HEK293T (cell line): ENCODE data around the gene EDC3.

Experiments used
- CTCF ChIA-PET: fragments of 350-600 bp; formaldehyde crosslinking; extraction: SDS; loops from one replicate; lab custom pipeline; 2021; ENCODE audit warnings: antibody characterized with exemption, inconsistent platforms; lab: Yijun Ruan, JAX
- POLR2A ChIA-PET: fragments of 350-600 bp; formaldehyde crosslinking; extraction: SDS; loops from one replicate; lab custom pipeline; 2020; ENCODE audit warnings: antibody characterized with exemption, inconsistent platforms; lab: Yijun Ruan, JAX
- DNase-seq: peaks from one replicate; pipeline ENCODE4 v3.0.0; 2012; ENCODE audit warnings: mixed read lengths; ENCODE audit errors: extremely low spot score
- ARNT ChIP-seq: fragments of 450-650 bp; IDR thresholded peaks from 2 replicates; pipeline ENCODE4 v1.6.1; 2017; ENCODE audit warnings: mild to moderate bottlenecking
- BHLHE40 ChIP-seq: fragments of 450-650 bp; IDR thresholded peaks from 2 replicates; pipeline ENCODE4 v1.6.1; 2016; ENCODE audit warnings: mild to moderate bottlenecking, moderate library complexity, borderline replicate concordance
- CTBP1 ChIP-seq: fragments of 450-650 bp; IDR thresholded peaks from 2 replicates; pipeline ENCODE4 v1.6.1; 2016; ENCODE audit warnings: borderline replicate concordance
- ELF4 ChIP-seq: fragments of 450-650 bp; IDR thresholded peaks from 2 replicates; pipeline ENCODE4 v1.6.1; 2017; ENCODE audit warnings: antibody characterized with exemption
- FOXA1 ChIP-seq: fragments of 450-650 bp; IDR thresholded peaks from 2 replicates; pipeline ENCODE4 v1.6.1; 2016; ENCODE audit warnings: mild to moderate bottlenecking
- FOXK2 ChIP-seq: fragments of 450-650 bp; IDR thresholded peaks from 2 replicates; pipeline ENCODE4 v1.6.1; 2016; ENCODE audit warnings: mild to moderate bottlenecking
- FOXM1 ChIP-seq: fragments of 450-650 bp; IDR thresholded peaks from 2 replicates; pipeline ENCODE4 v1.6.1; 2017; ENCODE audit warnings: mild to moderate bottlenecking, borderline replicate concordance
- HDGF ChIP-seq: fragments of 450-650 bp; IDR thresholded peaks from 2 replicates; pipeline ENCODE4 v1.6.1; 2017; ENCODE audit warnings: antibody characterized with exemption, borderline replicate concordance
- L3MBTL2 ChIP-seq: fragments of 450-650 bp; conservative IDR thresholded peaks from 2 replicates; pipeline ENCODE4 v1.6.1; 2016; ENCODE audit warnings: mild to moderate bottlenecking
- LEF1 ChIP-seq: fragments of 450-650 bp; IDR thresholded peaks from 2 replicates; pipeline ENCODE4 v1.6.1; 2017; ENCODE audit warnings: mild to moderate bottlenecking, borderline replicate concordance
- NFRKB ChIP-seq: fragments of 450-650 bp; IDR thresholded peaks from 2 replicates; pipeline ENCODE4 v1.6.1; 2016; ENCODE audit warnings: mild to moderate bottlenecking, moderate library complexity
- SP1 ChIP-seq: fragments of 450-650 bp; IDR thresholded peaks from 2 replicates; pipeline ENCODE4 v1.6.1; 2017
- SUZ12 ChIP-seq: fragments of 450-650 bp; IDR thresholded peaks from 2 replicates; pipeline ENCODE4 v1.6.1; 2016; ENCODE audit warnings: mild to moderate bottlenecking
- TARDBP ChIP-seq: fragments of 450-650 bp; IDR thresholded peaks from 2 replicates; pipeline ENCODE4 v1.6.1; 2016
- ZNF384 ChIP-seq: fragments of 450-650 bp; IDR thresholded peaks from 2 replicates; pipeline ENCODE4 v1.6.1; 2016
- TF ChIP-seq, protein P1 (sequence below): fragments of 450-650 bp; IDR thresholded peaks from 2 replicates; pipeline ENCODE4 v1.6.1; 2016

Gene EDC3

DNA sequence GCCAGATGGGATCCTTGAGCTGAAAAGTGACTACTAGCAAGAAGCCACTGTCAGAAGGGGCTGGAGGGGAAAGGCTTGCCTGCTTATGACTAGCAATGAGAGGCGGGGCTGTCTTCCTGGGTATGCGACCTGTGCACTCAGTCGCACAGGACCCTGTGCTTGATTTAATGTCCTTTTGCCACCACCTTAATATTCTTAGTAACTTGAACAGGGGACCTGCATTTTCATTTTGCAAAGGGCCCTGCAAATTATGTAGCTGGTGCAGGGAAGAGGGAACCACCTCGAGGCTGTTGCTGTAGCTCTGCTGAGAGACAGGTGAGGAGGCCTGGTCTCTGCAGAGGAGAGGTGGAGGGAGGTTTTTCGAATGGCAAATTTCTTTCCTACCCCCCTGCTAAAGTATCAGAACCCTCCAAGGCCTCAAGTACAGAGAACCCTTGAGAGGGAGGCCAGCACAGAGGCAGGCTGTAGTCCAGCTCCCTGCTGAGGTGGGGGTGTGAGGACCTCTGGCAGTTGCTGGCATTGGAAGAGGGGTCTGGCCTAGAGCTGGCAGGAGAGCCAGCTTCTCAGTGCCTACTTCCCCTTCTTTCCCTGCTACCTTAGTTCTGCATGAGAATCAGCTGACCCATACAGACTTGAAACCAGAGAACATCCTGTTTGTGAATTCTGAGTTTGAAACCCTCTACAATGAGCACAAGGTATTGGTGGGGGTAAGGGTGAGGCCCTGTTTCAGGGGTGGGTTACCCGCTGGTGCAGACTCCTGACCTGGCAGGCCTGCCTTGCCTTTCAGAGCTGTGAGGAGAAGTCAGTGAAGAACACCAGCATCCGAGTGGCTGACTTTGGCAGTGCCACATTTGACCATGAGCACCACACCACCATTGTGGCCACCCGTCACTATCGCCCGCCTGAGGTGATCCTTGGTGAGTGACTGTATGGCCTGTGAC, 68.8 kb downstream of the EDC3 start:
- no peak for DNase-seq
- TF ChIP-seq ARNT (no peak), L3MBTL2 (no peak), HDGF (no peak), TARDBP (no peak), FOXA1 (no peak), SUZ12 (no peak)
- TF ChIP-seq, protein P1, sequence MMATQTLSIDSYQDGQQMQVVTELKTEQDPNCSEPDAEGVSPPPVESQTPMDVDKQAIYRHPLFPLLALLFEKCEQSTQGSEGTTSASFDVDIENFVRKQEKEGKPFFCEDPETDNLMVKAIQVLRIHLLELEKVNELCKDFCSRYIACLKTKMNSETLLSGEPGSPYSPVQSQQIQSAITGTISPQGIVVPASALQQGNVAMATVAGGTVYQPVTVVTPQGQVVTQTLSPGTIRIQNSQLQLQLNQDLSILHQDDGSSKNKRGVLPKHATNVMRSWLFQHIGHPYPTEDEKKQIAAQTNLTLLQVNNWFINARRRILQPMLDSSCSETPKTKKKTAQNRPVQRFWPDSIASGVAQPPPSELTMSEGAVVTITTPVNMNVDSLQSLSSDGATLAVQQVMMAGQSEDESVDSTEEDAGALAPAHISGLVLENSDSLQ: no peak
- POLR2A ChIA-PET: interaction anchor here (1.1 to 1.4 kb wide), 2 partner anchors 8 to 13 kb away, joined by 3 to 4 read pairs; no protein-coding TSS in a partner anchor
- CTCF ChIA-PET: interaction anchor here (1.3 kb wide), 1 partner anchor 141 kb away, joined by 3 read pairs; no protein-coding TSS in a partner anchor

GRCh38 chr15:74626336-74626735, 69.5 kb downstream of the EDC3 start:
- ChIA-PET CTCF (interaction anchor here (1.3 kb wide), 1 partner anchor 142 kb away, joined by 3 read pairs; no protein-coding TSS in a partner anchor), POLR2A (interaction anchor here (1.1 to 1.4 kb wide), 2 partner anchors 8 to 12 kb away, joined by 3 to 4 read pairs; no protein-coding TSS in a partner anchor)
- TF ChIP-seq BHLHE40: no peak
- TF ChIP-seq L3MBTL2: no peak
- no peak for TF ChIP-seq HDGF
- TF ChIP-seq, protein P1: no peak
- no peak for TF ChIP-seq FOXK2
- no peak for TF ChIP-seq LEF1
- no peak for TF ChIP-seq SP1
- TF ChIP-seq ZNF384: no peak
- TF ChIP-seq ARNT: no peak
- TF ChIP-seq NFRKB: no peak
- TF ChIP-seq ELF4: no peak
- TF ChIP-seq FOXA1: no peak
- TF ChIP-seq CTBP1: no peak
- DNase-seq: no peak

- DNase-seq: no peak
- ChIA-PET POLR2A (interaction anchor here (1.8 to 3.1 kb wide), 2 partner anchors 11 to 134 kb away, joined by 7 to 12 read pairs; partner anchors contain the start of gene CLK3), CTCF (interaction anchor here (0.6 kb wide), 1 partner anchor 87 kb away, joined by 3 read pairs; no protein-coding TSS in a partner anchor)
- TF ChIP-seq SP1 (no peak), ARNT (no peak), L3MBTL2 (no peak), TARDBP (no peak), LEF1 (no peak), FOXM1 (no peak), NFRKB (no peak), BHLHE40 (no peak), HDGF (no peak), CTBP1 (no peak), SUZ12 (no peak), FOXA1 (no peak), FOXK2 (no peak), ELF4 (no peak), ZNF384 (no peak)
- TF ChIP-seq, protein P1: no peak
These were observed 70.1 kb downstream of the EDC3 start for GRCh38 chr15:74625693-74626092.

- CTCF ChIA-PET: interaction anchor here (0.6 kb wide), 2 partner anchors 62 to 212 kb away, joined by 3 to 10 read pairs; no protein-coding TSS in a partner anchor
- POLR2A ChIA-PET: interaction anchor here (1.8 to 3.1 kb wide), 2 partner anchors 9 to 136 kb away, joined by 7 to 12 read pairs; partner anchors contain the start of gene CLK3
- no peak for DNase-seq
- TF ChIP-seq FOXA1: no peak
- no peak for TF ChIP-seq ZNF384
These were observed 71.7 kb downstream of the EDC3 start for GRCh38 chr15:74624020-74624602.

DNA sequence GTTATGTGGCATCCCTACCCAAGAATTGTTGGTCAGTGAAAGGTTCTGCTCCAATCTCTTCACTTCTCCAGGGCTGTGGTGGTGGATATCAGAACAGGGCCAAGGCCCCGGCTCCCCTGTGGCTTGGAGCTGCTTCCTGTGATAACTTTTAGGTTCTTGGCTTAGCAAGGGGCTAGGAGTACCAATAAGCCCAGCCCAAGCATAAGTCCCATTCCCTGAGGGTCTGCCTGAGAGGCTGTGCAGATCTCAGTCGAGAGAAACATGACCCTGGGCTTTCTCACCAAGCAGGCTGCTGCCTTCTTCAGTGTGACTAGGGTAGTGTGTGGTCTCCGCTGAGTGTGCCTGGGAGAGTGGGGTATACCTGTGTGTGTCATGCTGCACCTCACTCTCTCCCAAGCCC, 73.1 kb downstream of the EDC3 start:
- CTCF ChIA-PET: interaction anchor here (0.9 to 2.5 kb wide), 4 partner anchors 9 to 146 kb away, joined by 3 to 27 read pairs (median 8); no protein-coding TSS in a partner anchor
- TF ChIP-seq ELF4: no peak
- no peak for TF ChIP-seq BHLHE40
- TF ChIP-seq, protein P1: no peak
- TF ChIP-seq TARDBP: no peak
- no peak for TF ChIP-seq FOXK2
- no peak for TF ChIP-seq LEF1
- TF ChIP-seq ARNT: no peak
- no peak for TF ChIP-seq FOXM1
- TF ChIP-seq ZNF384: no peak
- TF ChIP-seq NFRKB: no peak
- TF ChIP-seq HDGF: no peak
- no peak for TF ChIP-seq CTBP1
- no peak for TF ChIP-seq FOXA1
- TF ChIP-seq SUZ12: no peak
- TF ChIP-seq SP1: no peak
- TF ChIP-seq L3MBTL2: no peak
- DNase-seq: no peak
- POLR2A ChIA-PET: interaction anchor here (3.1 kb wide), 1 partner anchor 137 kb away, joined by 12 read pairs; no protein-coding TSS in a partner anchor
